ENCODE results near the gene GALR1. TPM values are rescaled to one million over a fixed set of nuclear protein-coding genes. Genes with fewer than 3 reads are reported as not detected.

The GALR1 gene
- total RNA-seq, 1 donor from 2014 or later = not detected

- no peak overlapping the region for H3K4me3 Mint-ChIP-seq (ENCODE audit: unreplicated experiment)
- no peaks in the 10 kb centered on the region for H3K9me3 Mint-ChIP-seq (ENCODE audit: unreplicated experiment)
- H3K36me3 Mint-ChIP-seq (ENCODE audit: unreplicated experiment) = no peaks in the 10 kb centered on the region
- peaks cover 48% of the 10 kb centered on the region for H3K4me1 Mint-ChIP-seq (ENCODE audit: unreplicated experiment)
- TF ChIP-seq CTCF (IDR thresholded peaks at IDR 0.05) = no peak
- H3K27me3 Mint-ChIP-seq (ENCODE audit: unreplicated experiment) = peaks cover 4% of the 10 kb centered on the region
- no peak for DNase-seq (ENCODE audit: extremely low spot score, unreplicated experiment)
- peak overlapping the region; percentile 91 for H3K27ac Mint-ChIP-seq (ENCODE audit: unreplicated experiment)
Observed at GRCh38 chr18:77209587-77209986, 40.1 kb upstream of the GALR1 start.

GRCh38 chr18:77210249-77210648 is 39.4 kb upstream of the GALR1 start:
- DNase-seq (ENCODE audit: extremely low spot score, unreplicated experiment) = no peak
- no peak for TF ChIP-seq CTCF (IDR thresholded peaks at IDR 0.05)
- H3K4me1 Mint-ChIP-seq (ENCODE audit: unreplicated experiment) = peaks cover 48% of the 10 kb centered on the region
- peaks cover 9% of the 10 kb centered on the region for H3K27me3 Mint-ChIP-seq (ENCODE audit: unreplicated experiment)
- H3K27ac Mint-ChIP-seq (ENCODE audit: unreplicated experiment) = no peak overlapping the region
- H3K9me3 Mint-ChIP-seq (ENCODE audit: unreplicated experiment) = no peaks in the 10 kb centered on the region
- no peak overlapping the region for H3K4me3 Mint-ChIP-seq (ENCODE audit: unreplicated experiment)
- H3K36me3 Mint-ChIP-seq (ENCODE audit: unreplicated experiment) = no peaks in the 10 kb centered on the region

- Mint-ChIP-seq H3K9me3 (ENCODE audit: unreplicated experiment) (no peaks in the 10 kb centered on the region), H3K36me3 (ENCODE audit: unreplicated experiment) (no peaks in the 10 kb centered on the region), H3K4me3 (ENCODE audit: unreplicated experiment) (no peak overlapping the region), H3K27me3 (ENCODE audit: unreplicated experiment) (peaks cover 42% of the 10 kb centered on the region), H3K4me1 (ENCODE audit: unreplicated experiment) (no peaks in the 10 kb centered on the region), H3K27ac (ENCODE audit: unreplicated experiment) (no peak overlapping the region)
- DNase-seq (ENCODE audit: extremely low spot score, unreplicated experiment) = no peak
- TF ChIP-seq CTCF (IDR thresholded peaks at IDR 0.05) = no peak
Observed at GRCh38 chr18:77218642-77219041, 31.0 kb upstream of the GALR1 start.

- Mint-ChIP-seq H3K4me3 (ENCODE audit: unreplicated experiment) (no peak overlapping the region), H3K9me3 (ENCODE audit: unreplicated experiment) (no peaks in the 10 kb centered on the region), H3K27me3 (ENCODE audit: unreplicated experiment) (peaks cover 36% of the 10 kb centered on the region), H3K36me3 (ENCODE audit: unreplicated experiment) (no peaks in the 10 kb centered on the region), H3K4me1 (ENCODE audit: unreplicated experiment) (no peaks in the 10 kb centered on the region), H3K27ac (ENCODE audit: unreplicated experiment) (no peak overlapping the region)
- TF ChIP-seq CTCF (IDR thresholded peaks at IDR 0.05) = no peak
- no peak for DNase-seq (ENCODE audit: extremely low spot score, unreplicated experiment)
Observed at GRCh38 chr18:77220726-77221125, 28.9 kb upstream of the GALR1 start.

- Mint-ChIP-seq H3K36me3 (ENCODE audit: unreplicated experiment) (no peaks in the 10 kb centered on the region), H3K4me1 (ENCODE audit: unreplicated experiment) (no peaks in the 10 kb centered on the region), H3K9me3 (ENCODE audit: unreplicated experiment) (no peaks in the 10 kb centered on the region), H3K27ac (ENCODE audit: unreplicated experiment) (no peak overlapping the region), H3K4me3 (ENCODE audit: unreplicated experiment) (no peak overlapping the region), H3K27me3 (ENCODE audit: unreplicated experiment) (peaks cover 38% of the 10 kb centered on the region)
- DNase-seq (ENCODE audit: extremely low spot score, unreplicated experiment) = no peak
- no peak for TF ChIP-seq CTCF (IDR thresholded peaks at IDR 0.05)
Observed at GRCh38 chr18:77222464-77222863, 27.2 kb upstream of the GALR1 start.

All from osteocyte (in vitro differentiated cells).